GM21825 (cell line): ENCODE data around the gene SUZ12.
"Not testable (repeated sequence)": the region's sequence is repeated elsewhere in the genome, so short reads cannot be mapped to it uniquely, and the experiment has no call there.

Source experiments
- ATAC-seq: cut with Tn5 transposase; IDR thresholded peaks from one replicate; pipeline ENCODE4 v1.9.1; 2021; ENCODE audit warnings: mild to moderate bottlenecking, moderate library complexity; ENCODE audit not compliant: unreplicated experiment

The SUZ12 gene

DNA sequence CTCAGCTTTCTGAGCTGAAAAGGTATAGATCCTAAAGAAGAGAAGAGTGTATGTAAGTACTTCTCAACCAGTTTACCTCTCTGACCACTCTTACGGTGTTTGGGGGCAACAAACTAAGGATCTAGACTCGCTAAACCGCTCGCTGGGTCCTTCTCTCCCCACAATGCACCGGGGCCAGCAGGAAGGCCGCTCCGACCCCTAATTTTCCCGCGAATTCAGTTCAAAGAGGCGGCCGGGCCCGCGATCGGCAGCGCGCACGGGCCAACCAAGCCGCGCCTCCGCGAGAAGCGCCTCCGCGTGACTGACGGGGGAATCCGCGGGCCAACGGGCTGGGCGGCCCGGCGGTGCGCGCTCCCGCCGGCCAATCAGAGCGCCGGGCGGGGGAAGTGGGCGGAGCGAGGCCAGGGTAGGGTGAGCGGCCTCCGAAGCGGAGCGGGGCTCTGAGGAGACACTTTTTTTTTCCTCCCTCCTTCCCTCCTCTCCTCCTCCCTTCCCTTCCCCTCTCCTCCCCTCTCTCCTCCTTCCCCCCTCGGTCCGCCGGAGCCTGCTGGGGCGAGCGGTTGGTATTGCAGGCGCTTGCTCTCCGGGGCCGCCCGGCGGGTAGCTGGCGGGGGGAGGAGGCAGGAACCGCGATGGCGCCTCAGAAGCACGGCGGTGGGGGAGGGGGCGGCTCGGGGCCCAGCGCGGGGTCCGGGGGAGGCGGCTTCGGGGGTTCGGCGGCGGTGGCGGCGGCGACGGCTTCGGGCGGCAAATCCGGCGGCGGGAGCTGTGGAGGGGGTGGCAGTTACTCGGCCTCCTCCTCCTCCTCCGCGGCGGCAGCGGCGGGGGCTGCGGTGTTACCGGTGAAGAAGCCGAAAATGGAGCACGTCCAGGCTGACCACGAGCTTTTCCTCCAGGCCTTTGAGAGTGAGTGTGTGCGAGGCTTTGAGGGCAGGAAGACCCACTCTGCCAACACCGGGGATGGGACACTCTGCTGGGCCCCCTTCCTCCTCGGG, at the start of gene SUZ12:
Gene SUZ12, plus strand, starts transcription at position 393 of the 995 bp plus-strand sequence. Its CDS starts 240 bp downstream, at position 633.
- ATAC-seq: peak; percentile 96

DNA sequence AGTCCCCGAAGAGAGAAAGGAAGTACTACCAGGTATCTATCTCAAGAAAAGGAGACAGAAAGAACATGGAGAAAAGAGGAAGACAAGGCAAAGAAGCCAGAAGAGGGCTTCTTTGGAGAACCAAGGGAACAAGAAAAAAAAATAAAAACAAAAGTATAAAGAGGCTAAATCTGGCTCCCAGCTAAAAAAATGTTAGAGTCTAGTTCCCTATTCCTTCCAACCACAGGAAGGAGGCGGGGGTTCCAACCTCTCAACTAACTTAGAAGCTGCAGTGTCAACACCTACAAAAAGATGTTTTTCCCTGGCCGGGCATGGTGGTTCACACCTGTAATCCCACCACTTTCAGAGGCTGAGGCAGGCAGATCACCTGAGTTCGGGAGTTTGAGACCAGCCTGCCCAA, 48.7 kb upstream of the SUZ12 start:
- no peak for ATAC-seq

DNA sequence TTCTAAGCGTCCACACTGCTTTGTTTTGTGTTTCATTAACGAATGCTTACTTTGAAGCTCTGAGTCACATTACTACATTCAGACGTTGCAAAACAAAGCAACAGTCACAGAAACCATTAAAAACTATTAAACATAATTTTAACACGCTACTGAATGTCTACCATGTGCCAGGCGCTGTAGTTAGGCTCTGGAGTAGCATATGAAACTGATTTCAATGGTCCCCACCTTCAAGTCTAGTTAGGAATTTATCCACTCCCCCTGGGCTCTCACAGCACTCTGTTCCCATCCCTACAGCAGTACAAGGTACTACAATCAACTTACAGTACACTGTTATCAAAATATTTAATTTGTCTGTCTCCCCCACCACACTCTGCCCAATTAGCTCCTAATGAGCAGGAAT, 35.9 kb upstream of the SUZ12 start:
- peak; percentile 3 for ATAC-seq

DNA sequence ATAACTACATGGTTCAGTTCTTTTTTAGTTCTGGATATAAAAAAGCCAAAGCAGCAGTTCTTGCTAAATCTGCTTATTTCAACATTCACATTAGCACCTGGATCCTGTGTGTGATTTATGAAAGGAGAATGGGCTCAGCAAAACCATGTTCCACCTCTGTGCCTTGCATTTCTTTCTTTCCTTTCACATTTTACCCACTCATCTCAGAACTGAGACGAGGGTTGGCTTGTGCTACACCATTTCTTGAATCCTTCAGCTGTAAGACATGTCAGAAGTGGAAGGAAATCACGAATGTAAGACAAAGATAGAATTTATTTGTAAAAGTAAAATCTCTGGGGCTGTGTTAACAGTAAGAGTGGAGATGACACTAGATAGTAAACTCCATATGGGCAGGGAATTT, 34.1 kb upstream of the SUZ12 start:
- ATAC-seq: no peak

DNA sequence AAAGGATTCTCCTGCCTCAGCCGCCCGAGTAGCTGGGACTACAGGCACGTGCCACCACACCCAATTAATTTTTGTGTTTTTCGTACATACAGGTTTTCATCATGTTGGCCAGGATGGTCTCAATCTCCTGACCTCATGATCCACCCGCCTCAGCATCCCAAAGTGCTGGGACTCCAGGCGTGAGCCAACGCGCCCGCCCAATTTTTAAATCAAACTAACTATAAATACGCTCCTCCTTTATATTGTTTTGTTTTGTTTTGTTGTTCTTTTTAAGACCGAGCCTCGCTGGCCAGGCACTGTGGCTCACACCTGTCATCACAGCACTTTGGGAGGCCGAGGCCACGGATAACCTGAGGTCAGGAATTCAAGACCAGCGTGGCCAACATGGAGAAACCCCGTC, 33.4 kb upstream of the SUZ12 start:
- ATAC-seq: no peak

DNA sequence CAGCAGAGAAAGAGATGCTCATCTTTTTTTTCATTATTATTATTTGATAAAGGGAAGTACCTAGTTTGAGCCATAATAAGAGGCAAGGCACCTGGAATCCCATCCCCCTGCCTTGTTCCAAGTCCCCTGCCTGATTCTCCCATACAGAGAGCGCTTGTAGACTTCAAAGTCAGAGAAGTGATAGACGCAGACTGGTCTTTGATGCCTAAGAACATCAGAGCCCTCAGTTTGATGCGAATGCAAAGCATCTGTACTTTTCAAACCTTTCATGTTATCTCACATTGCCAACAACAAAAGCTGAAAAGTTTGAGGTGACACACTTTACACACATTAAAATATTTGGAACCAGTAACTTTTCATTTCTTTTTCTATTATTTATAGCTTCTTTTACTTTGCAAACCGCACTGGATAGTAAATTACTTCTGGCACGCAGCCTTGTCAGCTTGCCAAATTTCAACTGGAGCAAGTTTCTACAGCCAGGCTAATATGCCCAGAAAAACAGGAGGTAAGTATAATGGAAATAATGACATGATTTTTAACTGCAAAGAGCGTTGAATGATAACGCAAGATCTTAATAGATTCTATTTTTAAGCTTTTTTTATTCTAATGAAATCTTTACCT, 29.4 kb upstream of the SUZ12 start:
- no peak for ATAC-seq

DNA sequence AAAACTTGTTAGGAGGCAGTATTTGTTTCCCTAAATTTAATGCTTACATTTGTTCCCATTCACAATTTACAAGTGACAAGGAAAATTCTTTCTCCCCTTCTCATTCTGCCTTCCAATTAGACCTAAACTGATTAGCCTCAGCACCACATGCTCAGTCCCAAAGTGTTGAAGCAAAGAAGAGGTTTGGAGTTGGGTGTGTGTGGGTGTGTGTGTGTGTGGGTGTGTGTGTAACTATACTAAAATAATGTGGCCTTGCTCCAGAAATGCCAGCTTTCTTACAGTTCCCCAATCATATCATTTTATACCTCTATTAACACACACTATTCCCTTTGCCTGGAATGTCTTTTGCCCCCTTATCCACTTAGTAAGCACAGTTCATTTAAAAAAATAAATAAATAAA, 28.4 kb upstream of the SUZ12 start:
- ATAC-seq: no peak

DNA sequence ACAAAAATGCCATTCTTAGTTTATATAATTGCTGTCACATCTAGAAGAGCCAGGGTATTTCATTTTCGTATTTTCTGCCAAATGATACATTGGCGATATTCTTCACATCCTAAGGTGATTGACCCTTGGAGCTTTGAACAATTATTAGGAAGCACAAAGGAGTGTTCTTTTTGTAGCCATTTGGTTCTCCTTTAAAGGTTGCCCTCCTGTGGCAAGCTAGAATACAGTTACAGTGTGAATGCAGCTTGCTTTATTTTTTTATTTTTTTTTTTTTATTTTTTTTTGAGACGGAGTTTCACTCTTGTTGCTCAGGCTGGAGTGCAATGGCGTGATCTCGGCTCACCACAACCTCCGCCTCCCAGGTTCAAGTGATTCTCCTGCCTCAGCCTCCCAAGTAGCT, 24.1 kb upstream of the SUZ12 start:
- not testable (repeated sequence) for ATAC-seq

DNA sequence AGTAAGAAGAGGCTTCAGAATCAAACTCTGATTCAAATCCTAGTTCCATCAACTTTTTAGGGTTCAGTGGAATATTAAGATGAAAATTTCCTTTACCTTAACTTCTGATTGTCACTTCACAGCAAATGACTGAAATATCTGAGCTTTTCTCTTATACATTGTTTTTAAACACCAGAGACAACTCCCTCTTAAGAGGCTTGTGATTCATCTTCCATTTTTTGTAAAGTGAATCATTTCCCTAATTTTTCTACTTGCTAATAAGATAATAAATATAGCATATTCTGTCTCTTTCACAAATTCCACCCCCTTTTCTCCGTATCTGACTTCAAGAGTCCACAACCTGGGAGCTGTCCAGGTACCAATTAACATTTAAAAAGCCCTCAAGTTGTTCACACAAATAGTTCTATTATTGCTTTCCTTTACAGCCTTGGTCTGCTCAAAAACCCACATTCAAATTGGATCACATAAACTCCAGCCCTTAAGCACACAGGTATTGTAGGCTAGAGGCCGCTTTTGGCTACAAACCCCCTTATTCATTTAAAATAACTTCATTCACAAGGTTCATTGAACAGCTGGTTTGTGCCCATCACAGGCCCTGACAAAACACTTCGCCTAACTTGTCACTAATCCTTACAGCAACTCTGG, 21.2 kb upstream of the SUZ12 start:
- ATAC-seq: no peak

DNA sequence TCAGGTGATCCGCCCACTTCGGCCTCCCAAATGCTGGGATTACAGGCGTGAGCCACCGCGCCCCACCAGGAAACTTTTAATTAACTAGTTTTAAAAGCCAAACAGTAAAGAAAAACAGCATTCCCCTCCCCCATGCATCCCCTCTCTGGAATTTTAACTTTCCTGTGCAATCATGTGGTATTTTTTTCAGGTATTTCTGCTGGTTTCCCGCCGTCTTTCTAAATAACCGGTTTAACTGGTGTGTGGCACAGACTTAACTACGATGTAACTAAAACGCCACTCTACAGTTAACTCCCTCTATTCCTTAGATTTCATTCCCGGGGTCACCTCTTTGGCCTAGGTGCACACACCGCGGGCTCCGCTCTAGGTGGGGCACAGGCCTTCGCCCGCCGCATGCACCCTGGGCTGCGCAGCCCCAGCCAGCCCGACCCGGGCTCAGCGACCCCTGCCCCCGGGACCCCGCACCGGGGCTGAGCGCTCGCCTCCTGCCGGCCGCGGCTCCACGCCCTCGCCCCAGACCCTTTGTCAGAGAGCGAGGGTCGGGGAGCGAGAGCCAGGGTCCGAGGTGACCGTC, 20.2 kb upstream of the SUZ12 start:
- no peak for ATAC-seq

DNA sequence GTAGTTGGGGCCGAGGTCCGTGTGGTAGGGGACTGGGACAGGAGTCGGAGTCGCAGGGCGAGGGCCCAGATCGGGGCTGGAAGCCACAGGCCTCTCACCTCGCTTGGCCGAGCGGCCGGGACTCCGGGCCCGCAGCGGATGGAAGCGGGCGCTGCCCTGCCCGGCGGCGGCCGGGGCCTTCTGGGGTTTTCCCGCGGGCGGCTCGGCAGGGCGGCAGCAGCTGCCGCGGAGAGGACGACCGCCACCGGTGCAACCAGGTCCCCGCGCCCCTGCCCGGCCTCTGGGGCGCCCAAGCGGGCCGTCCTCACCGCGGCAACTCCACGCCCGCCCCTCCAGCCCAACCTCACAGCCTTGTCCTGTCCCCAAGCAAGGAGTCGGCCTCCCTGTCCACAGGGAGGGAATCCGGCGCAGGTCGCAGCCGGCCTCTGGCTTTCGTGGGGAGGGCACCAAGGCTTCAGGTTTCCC, 19.7 kb upstream of the SUZ12 start:
- no peak for ATAC-seq

DNA sequence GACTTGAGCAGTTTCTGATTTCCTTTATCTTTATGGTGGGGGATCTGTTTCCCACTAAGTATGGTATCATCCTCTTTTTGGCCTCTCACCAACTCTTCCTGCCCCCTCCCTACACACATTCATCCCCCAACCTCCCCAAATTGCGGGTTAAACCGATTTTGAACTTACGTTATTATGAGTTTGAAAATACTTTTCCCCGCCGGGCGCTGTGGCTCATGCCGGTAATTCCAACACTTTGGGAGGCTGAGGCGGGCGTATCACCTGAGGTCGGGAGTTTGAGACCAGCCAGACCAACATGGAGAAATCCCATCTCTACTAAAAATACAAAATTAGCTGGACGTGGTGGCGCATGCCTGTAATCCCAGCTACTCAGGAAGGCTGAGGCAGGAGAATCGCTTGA, 19.1 kb upstream of the SUZ12 start:
- not testable (repeated sequence) for ATAC-seq

DNA sequence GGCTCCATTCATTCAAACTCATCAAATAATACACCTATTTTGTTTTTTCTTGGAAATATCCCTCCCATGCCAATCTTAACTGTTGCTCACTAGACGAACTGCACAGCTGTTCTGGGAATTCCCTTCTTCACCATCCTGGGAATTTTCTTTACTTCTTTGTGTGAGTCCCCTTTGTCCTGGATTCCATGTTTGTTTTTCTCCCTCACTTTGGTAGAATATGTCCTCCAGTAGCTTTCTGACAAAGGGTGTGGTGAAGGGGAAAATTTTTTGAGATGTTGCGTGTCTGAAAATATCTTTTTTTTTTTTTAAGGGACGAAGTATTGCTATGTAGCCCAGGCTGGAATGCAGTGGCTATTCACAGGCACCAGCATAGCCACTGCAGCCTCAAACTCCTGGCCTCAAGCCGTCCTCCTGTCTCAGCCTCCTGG, 18.1 kb upstream of the SUZ12 start:
- no peak for ATAC-seq

DNA sequence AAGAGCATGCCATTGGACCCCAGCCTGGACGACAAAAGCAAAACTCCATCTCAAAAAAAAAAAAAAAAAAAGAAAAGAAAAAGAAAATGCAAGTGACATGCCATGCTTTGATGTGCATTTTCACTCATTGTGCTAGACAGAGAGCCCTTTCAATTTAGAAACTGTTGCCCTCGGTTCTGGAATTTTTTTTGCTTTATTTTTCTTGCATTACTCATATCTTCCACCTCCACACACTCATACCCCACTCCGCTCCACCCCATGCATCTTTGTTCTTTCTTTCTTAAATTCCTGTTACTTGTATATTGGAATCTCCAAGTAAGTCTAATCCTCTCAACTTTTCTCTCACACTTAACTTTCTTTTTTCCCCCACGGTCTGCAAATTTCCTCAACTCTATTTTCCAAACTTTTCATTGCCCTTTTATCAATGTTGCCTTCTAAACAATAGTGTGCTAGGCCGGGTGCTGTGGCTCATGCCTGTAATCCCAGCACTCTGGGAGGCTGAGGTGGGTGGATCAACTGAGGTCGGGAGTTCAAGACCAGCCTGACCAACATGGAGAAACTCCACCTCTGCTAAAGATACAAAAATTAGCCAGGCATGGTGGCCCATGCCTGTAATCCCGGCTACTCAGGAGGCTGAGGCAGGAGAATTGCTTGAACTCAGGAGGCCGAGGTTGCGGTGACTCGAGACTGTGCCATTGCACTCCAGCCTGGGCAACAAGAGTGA, 16.8 kb upstream of the SUZ12 start:
- ATAC-seq: no peak

DNA sequence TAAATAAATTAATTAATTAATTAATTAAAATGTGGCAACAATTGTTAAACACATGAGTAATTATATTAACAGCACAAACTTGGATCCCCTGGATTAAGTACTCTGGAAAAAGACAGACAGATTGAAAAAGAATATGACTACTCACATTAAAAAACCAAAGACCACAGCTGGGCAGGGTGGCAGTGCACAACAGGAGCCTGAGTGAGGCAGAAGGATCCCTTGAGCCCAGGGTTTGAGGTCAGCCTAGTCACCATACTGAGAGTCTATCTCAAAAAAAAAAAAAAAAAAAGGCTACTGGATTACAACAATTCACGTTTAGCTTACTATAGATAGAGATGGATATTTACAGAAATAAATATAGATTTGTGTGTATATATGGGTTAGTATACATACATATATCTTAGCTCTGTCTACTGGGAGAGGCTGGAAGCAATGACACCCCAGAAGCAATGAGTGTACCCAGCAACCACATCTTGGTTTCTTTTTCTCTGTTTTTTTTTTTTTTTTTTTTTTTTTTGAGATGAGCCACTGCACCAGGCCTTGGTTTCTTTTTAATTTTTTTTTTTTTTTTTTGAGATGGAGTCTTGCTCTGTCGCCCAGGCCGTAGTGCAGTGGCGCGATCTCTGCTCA, 10.6 kb upstream of the SUZ12 start:
- no peak for ATAC-seq

DNA sequence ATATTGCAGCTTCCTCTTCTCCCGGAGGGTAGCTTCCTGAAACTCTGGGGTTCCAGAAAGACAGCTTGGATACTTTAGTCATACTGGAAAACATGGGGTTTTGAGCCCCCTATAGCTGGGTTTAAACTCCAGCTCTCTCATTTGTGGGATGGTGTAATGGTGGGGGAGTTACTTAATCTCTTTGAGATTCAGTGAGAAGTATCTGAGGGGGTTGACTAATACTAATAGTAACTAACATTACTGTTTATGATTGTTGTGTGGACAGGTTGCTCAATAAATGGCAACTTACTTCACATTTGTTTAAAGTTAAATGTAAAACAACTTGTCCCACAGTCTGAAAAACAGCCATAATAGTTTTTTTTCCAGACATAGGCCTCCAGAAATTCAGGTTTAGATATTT, 5.1 kb upstream of the SUZ12 start:
- no peak for ATAC-seq

DNA sequence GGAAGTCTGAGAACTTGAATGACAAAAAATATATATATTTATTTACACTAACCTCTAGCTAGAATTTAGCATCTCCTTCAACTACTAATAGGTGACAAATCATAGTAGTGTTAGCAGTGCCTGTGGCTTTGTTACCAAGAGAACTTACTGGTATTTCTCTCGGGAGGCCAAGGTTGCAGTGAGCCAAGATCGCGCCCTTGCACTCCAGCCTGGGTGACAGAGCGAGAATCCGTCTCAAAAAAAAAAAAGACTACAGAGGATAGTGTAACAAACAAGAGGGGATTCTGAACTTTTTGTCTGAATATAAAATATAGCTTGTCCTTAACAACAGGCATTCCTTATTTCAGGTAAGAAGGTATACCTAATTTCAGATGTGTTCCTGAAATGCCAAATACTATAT, 1.3 kb upstream of the SUZ12 start:
- ATAC-seq: no peak

DNA sequence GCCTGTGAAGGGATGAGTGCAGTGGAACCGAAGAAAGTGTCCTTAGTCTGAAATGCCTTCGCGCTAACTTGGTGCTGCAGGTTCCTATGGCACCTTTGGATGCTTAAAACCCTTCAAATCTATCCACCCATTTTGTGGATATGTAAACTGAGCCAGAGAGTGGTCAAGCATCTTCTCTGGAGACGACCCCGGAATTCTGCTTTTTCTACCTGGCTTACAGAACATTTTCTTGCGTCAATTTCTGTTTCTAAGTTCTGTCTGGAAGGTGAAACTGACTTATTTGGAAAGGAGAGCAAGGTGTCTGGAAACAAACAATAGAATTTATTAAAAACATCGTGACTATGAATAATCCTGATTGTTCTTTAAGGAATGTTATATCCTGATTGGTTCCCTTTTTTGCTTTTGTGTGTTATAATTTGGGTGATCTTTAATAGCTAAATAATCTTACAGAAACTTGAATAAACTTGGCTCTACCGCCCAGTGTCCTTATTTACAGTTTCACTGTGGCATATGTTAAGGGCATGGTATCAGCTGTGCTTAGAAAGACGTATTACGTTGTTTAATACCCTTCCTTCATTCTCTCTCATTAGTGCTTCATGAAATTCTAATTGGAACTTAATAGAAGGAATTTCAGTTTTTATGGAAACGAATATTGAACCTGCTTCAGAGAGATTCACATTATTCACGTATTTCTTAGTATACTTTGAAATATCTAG, 1.3 kb downstream of the SUZ12 start:
- not testable (repeated sequence) for ATAC-seq

DNA sequence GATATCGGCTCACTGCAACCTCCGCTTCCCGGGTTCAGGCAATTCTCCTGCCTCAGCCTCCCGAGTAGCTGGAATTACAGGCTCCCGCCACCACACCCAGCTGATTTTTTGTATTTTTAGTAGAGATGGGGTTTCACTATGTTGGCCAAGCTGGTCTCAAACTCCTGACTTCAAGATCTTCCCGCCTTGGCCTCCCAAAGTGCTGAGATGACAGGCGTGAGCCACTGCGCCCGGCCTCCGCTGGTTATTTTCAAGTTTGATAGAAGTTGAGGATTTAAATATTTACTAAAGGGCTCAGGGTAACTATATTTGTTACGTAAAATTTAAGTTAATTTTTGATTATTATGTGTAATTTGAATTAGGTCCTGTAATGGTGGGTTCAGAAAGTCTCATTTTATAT, 5.1 kb downstream of the SUZ12 start:
- not testable (repeated sequence) for ATAC-seq
